A549 (cell line): Measurements from ENCODE around the gene RNF166. TPM values are rescaled to one million over a fixed set of nuclear protein-coding genes. Genes with fewer than 3 reads are reported as not detected.

Experiments used
- ATAC-seq, 2 experiments: fragments of 200-7000 bp in 1 of 2; fragments of >200 bp in 1 of 2; cut with Nextera tagmentation in 1 of 2; cut with Tn5 transposase in 1 of 2; 3 replicates each; pipeline versions ENCODE4 v1.8.0 to v1.9.1; 2018 to 2020; ENCODE audit warnings: mild to moderate bottlenecking in 1 of 2, moderate library complexity in 1 of 2
- CTCF ChIA-PET: fragments of 300-600 bp; sonication (Branson Sonifier 250); formaldehyde crosslinking; extraction: SDS; loops from one replicate; lab custom pipeline; 2021; ENCODE audit warnings: antibody characterized with exemption, inconsistent platforms; lab: Yijun Ruan, JAX
- POLR2A ChIA-PET: fragments of 350-600 bp; formaldehyde crosslinking; extraction: SDS; loops from one replicate; lab custom pipeline; 2021; ENCODE audit warnings: antibody characterized with exemption, inconsistent platforms; lab: Yijun Ruan, JAX
- DNase-seq, 2 experiments: peaks; one replicate each; pipeline versions ENCODE4 v3.0.0 to v3.0.0-alpha.2; 2011 to 2016; ENCODE audit warnings: low read depth in 1 of 2, low spot score in 1 of 2
- FAIRE-seq: peaks from 2 replicates; lab custom pipeline; 2011; peaks lifted over from hg19 to GRCh38; lab: Jason Lieb, UNC
- H3K27ac ChIP-seq, 2 experiments: fragments of >200 bp; sonication (Bioruptor Twin); formaldehyde crosslinking; 3 replicates each; pipeline ENCODE4 v1.5.1; 2016 to 2017
- H3K4me1 ChIP-seq: fragments of >200 bp; sonication (Bioruptor Twin); formaldehyde crosslinking; 3 replicates; pipeline ENCODE4 v1.6.1; 2016
- H3K4me2 ChIP-seq: fragments of >200 bp; sonication (Bioruptor Twin); formaldehyde crosslinking; 3 replicates; pipeline ENCODE4 v1.6.1; 2016
- H3K4me3 ChIP-seq: fragments of >200 bp; sonication (Bioruptor Twin); formaldehyde crosslinking; 3 replicates; pipeline ENCODE4 v1.5.1; 2016
- H3K9me3 ChIP-seq: fragments of >200 bp; sonication (Bioruptor Twin); formaldehyde crosslinking; 3 replicates; pipeline ENCODE4 v1.6.1; 2016
- BHLHE40 ChIP-seq: IDR thresholded peaks from 2 replicates; pipeline ENCODE4 v1.6.1; 2012; ENCODE audit warnings: low read depth, low read length, inconsistent platforms
- CBX2 ChIP-seq: fragments of 200-600 bp; sonication (generic); IDR thresholded peaks from 2 replicates; pipeline ENCODE4 v1.6.1; 2016; ENCODE audit warnings: low read depth, mild to moderate bottlenecking, borderline replicate concordance
- CHD4 ChIP-seq: fragments of 200-600 bp; sonication (generic); IDR thresholded peaks from 2 replicates; pipeline ENCODE4 v1.6.1; 2016; ENCODE audit warnings: antibody characterized with exemption, mild to moderate bottlenecking, borderline replicate concordance
- EHMT2 ChIP-seq: fragments of 200-600 bp; sonication (generic); IDR thresholded peaks from 2 replicates; pipeline ENCODE4 v1.6.1; 2016; ENCODE audit warnings: antibody characterized with exemption, low read depth, mild to moderate bottlenecking, moderate library complexity
- ESRRA ChIP-seq: fragments of 150-350 bp; IDR thresholded peaks from 2 replicates; pipeline ENCODE4 v1.6.1; 2014; ENCODE audit warnings: mild to moderate bottlenecking, low read length, borderline replicate concordance
- FOXS1 ChIP-seq: fragments of 250-450 bp; sonication (Bioruptor Pico); IDR thresholded peaks from 2 replicates; pipeline ENCODE4 v1.5.0; 2020; ENCODE audit warnings: mild to moderate bottlenecking, moderate library complexity
- GATA3 ChIP-seq: IDR thresholded peaks from 2 replicates; pipeline ENCODE4 v1.6.1; 2012; ENCODE audit warnings: borderline replicate concordance
- HEYL ChIP-seq: fragments of 250-450 bp; sonication (Bioruptor Pico); IDR thresholded peaks from 2 replicates; pipeline ENCODE4 v1.8.0; 2021; ENCODE audit warnings: mild to moderate bottlenecking, moderate library complexity
- HMGXB4 ChIP-seq: fragments of 250-450 bp; sonication (Bioruptor Pico); IDR thresholded peaks from 2 replicates; pipeline ENCODE4 v1.5.0; 2021; ENCODE audit warnings: mild to moderate bottlenecking, moderate library complexity, borderline replicate concordance
- HOXB5 ChIP-seq: fragments of 250-450 bp; sonication (Bioruptor Pico); IDR thresholded peaks from 2 replicates; pipeline ENCODE4 v1.5.0; 2020; ENCODE audit warnings: mild to moderate bottlenecking, moderate library complexity
- KDM5A ChIP-seq: fragments of 200-600 bp; sonication (generic); IDR thresholded peaks from 2 replicates; pipeline ENCODE4 v1.6.1; 2016; ENCODE audit warnings: antibody characterized with exemption, mild to moderate bottlenecking
- MAFK ChIP-seq: fragments of 450-650 bp; IDR thresholded peaks from 2 replicates; pipeline ENCODE4 v1.6.1; 2014; ENCODE audit not compliant: partially characterized antibody
- MAX ChIP-seq: IDR thresholded peaks from 2 replicates; pipeline ENCODE4 v1.6.1; 2012
- MAZ ChIP-seq: fragments of 150-350 bp; IDR thresholded peaks from 2 replicates; pipeline ENCODE4 v1.6.1; 2014; ENCODE audit warnings: antibody characterized with exemption, low read depth, low read length, borderline replicate concordance
- RFX5 ChIP-seq: fragments of 450-650 bp; IDR thresholded peaks from 2 replicates; pipeline ENCODE4 v1.7.1; 2014; ENCODE audit warnings: antibody characterized with exemption, mild to moderate bottlenecking, moderate library complexity
- SREBF2 ChIP-seq: fragments of 450-650 bp; IDR thresholded peaks from 2 replicates; pipeline ENCODE4 v1.6.1; 2014; ENCODE audit warnings: mild to moderate bottlenecking, moderate library complexity
- TFCP2L1 ChIP-seq: fragments of 250-450 bp; sonication (Bioruptor Pico); IDR thresholded peaks from 2 replicates; pipeline ENCODE4 v1.5.0; 2021; ENCODE audit warnings: mild to moderate bottlenecking
- TP53 ChIP-seq: fragments of 250-450 bp; sonication (Bioruptor Pico); IDR thresholded peaks from 2 replicates; pipeline ENCODE4 v1.5.0; 2021; ENCODE audit warnings: mild to moderate bottlenecking, moderate library complexity
- WGBS: methylation state at CpG from one replicate; pipeline ENCODE4 v1.1.6; 2017; ENCODE audit errors: missing lambda C conversion rate; 5-methylcytosine and 5-hydroxymethylcytosine counted together
- polyA plus RNA-seq, 4 experiments: library from polyadenylated mRNA; depleted of rRNA in 3 of 4; stranded (reverse); fragments of >200 nt; fragmentation: RNase III in 1 of 4; extraction: RNeasy Plus Mini Kit Qiagen cat#74134 plus additional on column Dnase treatment in 1 of 4; gene quantifications; 2 replicates in 3 of 4; 3 replicates in 1 of 4; pipeline ENCODE4 v1.2.3, GENCODE V29; 2011 to 2017
- TF ChIP-seq, protein P1 (sequence below): IDR thresholded peaks from 2 replicates; pipeline ENCODE4 v1.6.1; 2012; ENCODE audit warnings: low read depth, borderline replicate concordance
- TF ChIP-seq, protein P2 (sequence below): fragments of 450-650 bp; IDR thresholded peaks from 2 replicates; pipeline ENCODE4 v1.6.1; 2014; ENCODE audit warnings: antibody characterized with exemption
- TF ChIP-seq, protein P3 (sequence below): IDR thresholded peaks from 2 replicates; pipeline ENCODE4 v1.6.1; 2012

Gene RNF166
- polyA plus RNA-seq, 2 of the 4 experiments (the other 2 are of a cell fraction): 9.4 to 11.6 TPM

GRCh38 chr16:88753191-88753590 lies 47.0 kb upstream of the RNF166 start:
- no peak for ATAC-seq
- FAIRE-seq: no peak

DNA sequence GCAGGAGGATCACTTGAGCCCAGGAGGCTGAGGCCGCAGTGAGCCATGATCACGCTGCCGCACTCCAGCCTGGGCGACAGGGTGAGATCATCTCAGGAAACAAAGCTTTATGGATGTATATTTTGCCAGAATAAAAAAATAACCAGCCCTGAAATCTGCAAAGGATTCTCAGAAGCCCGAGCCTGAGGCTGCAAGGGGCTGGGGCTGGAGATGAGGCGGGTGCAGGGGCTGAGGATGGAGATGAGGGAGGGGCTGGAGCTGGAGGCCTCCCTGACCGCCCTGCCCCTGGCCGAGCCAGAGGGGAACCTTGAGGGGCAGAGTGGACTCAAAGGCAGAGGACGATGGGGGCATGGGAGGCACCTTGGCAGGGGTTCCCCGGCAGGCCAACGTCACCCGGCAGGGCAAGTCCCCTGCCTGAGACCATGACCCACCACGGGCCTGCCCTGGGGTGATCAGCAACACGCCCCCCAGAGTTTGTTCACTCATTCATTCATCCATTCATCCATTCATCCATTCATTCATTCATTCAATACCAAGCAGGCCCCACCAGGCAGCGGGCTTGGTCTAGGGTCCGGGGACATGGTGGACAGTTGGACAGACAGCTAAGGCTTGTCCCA lies 46.3 kb upstream of the RNF166 start:
- H3K27ac ChIP-seq: no peak overlapping the region
- DNase-seq: no peak
- TF ChIP-seq FOXS1 (CRISPR knock-in tag): no peak
- TF ChIP-seq TFCP2L1 (CRISPR knock-in tag): no peak
- TF ChIP-seq KDM5A: no peak
- no peak for TF ChIP-seq MAX
- TF ChIP-seq CBX2: no peak
- TF ChIP-seq CHD4: no peak
- TF ChIP-seq RFX5: no peak
- TF ChIP-seq HOXB5 (CRISPR knock-in tag): no peak
- TF ChIP-seq SREBF2: no peak
- TF ChIP-seq ESRRA: no peak
- TF ChIP-seq, protein P1, sequence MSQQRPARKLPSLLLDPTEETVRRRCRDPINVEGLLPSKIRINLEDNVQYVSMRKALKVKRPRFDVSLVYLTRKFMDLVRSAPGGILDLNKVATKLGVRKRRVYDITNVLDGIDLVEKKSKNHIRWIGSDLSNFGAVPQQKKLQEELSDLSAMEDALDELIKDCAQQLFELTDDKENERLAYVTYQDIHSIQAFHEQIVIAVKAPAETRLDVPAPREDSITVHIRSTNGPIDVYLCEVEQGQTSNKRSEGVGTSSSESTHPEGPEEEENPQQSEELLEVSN: no peak
- no peak for TF ChIP-seq BHLHE40
- TF ChIP-seq GATA3: no peak
- TF ChIP-seq, protein P2, sequence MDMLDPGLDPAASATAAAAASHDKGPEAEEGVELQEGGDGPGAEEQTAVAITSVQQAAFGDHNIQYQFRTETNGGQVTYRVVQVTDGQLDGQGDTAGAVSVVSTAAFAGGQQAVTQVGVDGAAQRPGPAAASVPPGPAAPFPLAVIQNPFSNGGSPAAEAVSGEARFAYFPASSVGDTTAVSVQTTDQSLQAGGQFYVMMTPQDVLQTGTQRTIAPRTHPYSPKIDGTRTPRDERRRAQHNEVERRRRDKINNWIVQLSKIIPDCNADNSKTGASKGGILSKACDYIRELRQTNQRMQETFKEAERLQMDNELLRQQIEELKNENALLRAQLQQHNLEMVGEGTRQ: no peak
- TF ChIP-seq EHMT2: no peak
- TF ChIP-seq MAFK: no peak
- TF ChIP-seq HMGXB4 (CRISPR knock-in tag): no peak
- TF ChIP-seq, all 56 proteins: peak for 0
- ChIA-PET POLR2A (no interaction called here), CTCF (interaction anchor here (21.2 to 31.8 kb wide), 2 partner anchors 6 to 10 kb away, joined by 596 read pairs; no protein-coding TSS in a partner anchor)
- Histone ChIP-seq H3K9me3 (no peaks in the 10 kb centered on the region), H3K4me1 (no peaks in the 10 kb centered on the region), H3K4me2 (no peak overlapping the region), H3K4me3 (no peak overlapping the region)
- WGBS: 90% methylated on average over 16 of the region's 16 CpGs
- FAIRE-seq (no peak), ATAC-seq (no peak)

More at GRCh38 chr16:88753191-88753590, 47.0 kb upstream of the RNF166 start:
- no peaks in the 10 kb centered on the region for H3K4me1 ChIP-seq
- H3K9me3 ChIP-seq: no peaks in the 10 kb centered on the region
- ChIA-PET CTCF (interaction anchor here (0.8 to 31.8 kb wide), 3 partner anchors 11 to 192 kb away, joined by 3 to 596 read pairs (median 3); no protein-coding TSS in a partner anchor), POLR2A (no interaction called here)
- no peak for DNase-seq
- no peak overlapping the region for H3K4me3 ChIP-seq
- 100% methylated on average over 2 of the region's 13 CpGs for WGBS
- TF ChIP-seq, protein P3, sequence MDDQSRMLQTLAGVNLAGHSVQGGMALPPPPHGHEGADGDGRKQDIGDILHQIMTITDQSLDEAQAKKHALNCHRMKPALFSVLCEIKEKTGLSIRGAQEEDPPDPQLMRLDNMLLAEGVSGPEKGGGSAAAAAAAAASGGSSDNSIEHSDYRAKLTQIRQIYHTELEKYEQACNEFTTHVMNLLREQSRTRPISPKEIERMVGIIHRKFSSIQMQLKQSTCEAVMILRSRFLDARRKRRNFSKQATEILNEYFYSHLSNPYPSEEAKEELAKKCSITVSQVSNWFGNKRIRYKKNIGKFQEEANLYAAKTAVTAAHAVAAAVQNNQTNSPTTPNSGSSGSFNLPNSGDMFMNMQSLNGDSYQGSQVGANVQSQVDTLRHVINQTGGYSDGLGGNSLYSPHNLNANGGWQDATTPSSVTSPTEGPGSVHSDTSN: no peak
- no peak for TF ChIP-seq MAZ
- no peak for TF ChIP-seq HOXB5 (CRISPR knock-in tag)
- no peak for TF ChIP-seq SREBF2
- TF ChIP-seq HEYL (CRISPR knock-in tag): no peak
- TF ChIP-seq TP53: no peak
- H3K27ac ChIP-seq: no peak overlapping the region
- no peak overlapping the region for H3K4me2 ChIP-seq
